Uterus (tissue), 4 donors: ENCODE data around the gene RANBP9. TPM values are rescaled to one million over a fixed set of nuclear protein-coding genes. Genes with fewer than 3 reads are reported as not detected.

Experiments
- DNase-seq, 2 donors: peaks; one replicate each; pipeline ENCODE4 v3.0.0-alpha.2; 2019 to 2020
- H3K27ac ChIP-seq, 2 donors: fragments of 200-600 bp; sonication (generic); 1 replicate in 1 of 2; 2 replicates in 1 of 2; pipeline ENCODE4 v1.5.1; 2016 to 2018
- H3K27me3 ChIP-seq, 2 donors: fragments of 200-600 bp; sonication (generic); one replicate each; pipeline ENCODE4 v1.5.1; 2018 to 2019; ENCODE audit warnings: control low read depth in 1 of 2
- H3K36me3 ChIP-seq, 2 donors: fragments of 200-600 bp; sonication (generic); one replicate each; pipeline ENCODE4 v1.5.1; 2019; ENCODE audit warnings: control low read depth in 1 of 2
- H3K4me1 ChIP-seq, 2 donors: fragments of 200-600 bp; sonication (generic); one replicate each; pipeline ENCODE4 v1.5.1; 2018 to 2019; ENCODE audit warnings: control low read depth in 1 of 2
- H3K4me3 ChIP-seq, 2 donors: fragments of 200-600 bp; sonication (generic); 1 replicate in 1 of 2; 2 replicates in 1 of 2; pipeline ENCODE4 v1.5.1; 2018 to 2019; ENCODE audit warnings: mild to moderate bottlenecking in 1 of 2
- H3K9me3 ChIP-seq, 2 donors: fragments of 200-600 bp; sonication (generic); one replicate each; pipeline ENCODE4 v1.5.1; 2019; ENCODE audit warnings: control low read depth in 1 of 2
- CTCF ChIP-seq, 4 experiments: fragments of 200-600 bp in 2 of 4; fragments of 450-650 bp in 2 of 4; sonication (generic) in 2 of 4; IDR thresholded peaks; one replicate each; pipeline ENCODE4 v1.5.1; 2016 to 2019; ENCODE audit warnings: antibody characterized with exemption in 4 of 4, mild to moderate bottlenecking in 2 of 4, moderate library complexity in 1 of 4
- POLR2A ChIP-seq, 2 donors: fragments of 450-650 bp; IDR thresholded peaks; one replicate each; pipeline ENCODE4 v1.6.1; 2016; ENCODE audit warnings: antibody characterized with exemption in 2 of 2, mild to moderate bottlenecking in 1 of 2, moderate library complexity in 1 of 2
- intact Hi-C: fragments of 100-400 bp; cut with DNase I; formaldehyde crosslinking; loops from one replicate; pipeline ENCODE4 v1.15.1; 2023; ENCODE audit warnings: low total_unique reads
- total RNA-seq, 4 donors: library from RNA; depleted of rRNA in 3 of 4; stranded (reverse); fragments of >200 nt in 3 of 4; gene quantifications; one replicate each; pipeline versions ENCODE4 v1.1.0 to v1.2.4, GENCODE V29; 2014 to 2023
- donor health status: DM: yes; HTN: yes; CAD: no.

Gene RANBP9
- total RNA-seq, 4 donors from 2014 or later: 22.6 to 49.0 (median 40.9) TPM

- intact Hi-C loops: no loop called here
- TF ChIP-seq POLR2A (IDR thresholded peaks at IDR 0.05) (no peak), CTCF (IDR thresholded peaks at IDR 0.05) (no peak)
- Histone ChIP-seq H3K4me3 (no peak overlapping the region), H3K9me3 (no peaks in the 10 kb centered on the region), H3K36me3 (no peaks in the 10 kb centered on the region), H3K4me1 (no peaks in the 10 kb centered on the region), H3K27ac (no peak overlapping the region), H3K27me3 (no peaks in the 10 kb centered on the region)
- no peak for DNase-seq
Measured at GRCh38 chr6:13586603-13587542, 124.8 kb downstream of the RANBP9 start.

- no peaks in the 10 kb centered on the region for H3K4me1 ChIP-seq
- intact Hi-C loops: no loop called here
- H3K36me3 ChIP-seq: no peaks in the 10 kb centered on the region
- no peaks in the 10 kb centered on the region for H3K9me3 ChIP-seq
- no peak overlapping the region for H3K27ac ChIP-seq
- no peak overlapping the region for H3K4me3 ChIP-seq
- no peak for DNase-seq
- TF ChIP-seq POLR2A (IDR thresholded peaks at IDR 0.05): no peak
- no peaks in the 10 kb centered on the region for H3K27me3 ChIP-seq
Measured at GRCh38 chr6:13581700-13582229, 129.9 kb downstream of the RANBP9 start.

GRCh38 chr6:13579911-13580310 lies 131.7 kb downstream of the RANBP9 start:
- no peak for DNase-seq
- Histone ChIP-seq H3K9me3 (no peaks in the 10 kb centered on the region), H3K4me3 (no peak overlapping the region), H3K36me3 (no peaks in the 10 kb centered on the region), H3K4me1 (no peaks in the 10 kb centered on the region), H3K27me3 (no peaks in the 10 kb centered on the region), H3K27ac (no peak overlapping the region)
- TF ChIP-seq POLR2A (IDR thresholded peaks at IDR 0.05): no peak
- no peak for TF ChIP-seq CTCF (IDR thresholded peaks at IDR 0.05)
- intact Hi-C loops: no loop called here

GRCh38 chr6:13577926-13578325 lies 133.7 kb downstream of the RANBP9 start:
- H3K36me3 ChIP-seq: no peaks in the 10 kb centered on the region
- intact Hi-C loops: no loop called here
- no peaks in the 10 kb centered on the region for H3K9me3 ChIP-seq
- H3K27me3 ChIP-seq: no peaks in the 10 kb centered on the region
- no peak overlapping the region for H3K4me3 ChIP-seq
- no peaks in the 10 kb centered on the region for H3K4me1 ChIP-seq
- TF ChIP-seq CTCF (IDR thresholded peaks at IDR 0.05): no peak
- no peak for TF ChIP-seq POLR2A (IDR thresholded peaks at IDR 0.05)
- DNase-seq: no peak
- no peak overlapping the region for H3K27ac ChIP-seq

GRCh38 chr6:13576017-13576416 lies 135.6 kb downstream of the RANBP9 start:
- TF ChIP-seq POLR2A (IDR thresholded peaks at IDR 0.05) (no peak), CTCF (IDR thresholded peaks at IDR 0.05) (no peak)
- Histone ChIP-seq H3K27me3 (no peaks in the 10 kb centered on the region), H3K36me3 (no peaks in the 10 kb centered on the region), H3K4me1 (no peaks in the 10 kb centered on the region), H3K9me3 (no peaks in the 10 kb centered on the region), H3K27ac (no peak overlapping the region), H3K4me3 (no peak overlapping the region)
- intact Hi-C loops: no loop called here
- no peak for DNase-seq
